Measurements from ENCODE around the gene CCDC172. TPM values are rescaled to one million over a fixed set of nuclear protein-coding genes. Genes with fewer than 3 reads are reported as not detected.

Gene CCDC172
- total and polyA plus RNA-seq, 2 of the 8 experiments (the other 6 are each of a cell fraction or from before 2014, with no cell fraction given) = 1.1 to 3.6 TPM

GRCh38 chr10:116395223-116395985, 71.2 kb downstream of the CCDC172 start:
- Histone ChIP-seq H3K36me3 (ENCODE audit: control insufficient read depth in 2 of 4, insufficient read depth in 4 of 4, low read length in 3 of 4) (no peaks in the 10 kb centered on the region), H3K4ac (replicated peaks; ENCODE audit: insufficient read length, low read depth, low read length) (no peak overlapping the region), H4K20me1 (replicated peaks in 1 of 2; ENCODE audit: control insufficient read depth in 1 of 2, insufficient read depth in 2 of 2, low read length in 2 of 2) (no peaks in the 10 kb centered on the region), H2BK20ac (ENCODE audit: low read length) (no peak overlapping the region), H3K79me1 (ENCODE audit: low read depth, low read length) (no peaks in the 10 kb centered on the region), H3K14ac (ENCODE audit: insufficient read length) (no peak overlapping the region), H2AK5ac (ENCODE audit: low read depth, low read length) (no peak overlapping the region), H3K4me2 (ENCODE audit: insufficient read depth in 1 of 2, low read depth in 2 of 2, low read length in 2 of 2) (no peak overlapping the region), H4K5ac (ENCODE audit: insufficient read length, low read depth, low read length) (no peak overlapping the region), H3K9me3 (ENCODE audit: insufficient read depth in 2 of 2, low read depth in 1 of 2, low read length in 1 of 2) (peaks cover 0 to 6% of the 10 kb centered on the region in 2 experiments; a peak in 1 of 4 replicates), H3K56ac (replicated peaks; ENCODE audit: insufficient read length, low read depth, low read length) (no peak overlapping the region), H2BK15ac (ENCODE audit: low read length) (no peak overlapping the region), H3K4me1 (replicated peaks in 1 of 4; ENCODE audit: control insufficient read depth in 3 of 4, insufficient read depth in 4 of 4, low read length in 3 of 4) (peaks cover 0 to 4% (median under 1%) of the 10 kb centered on the region in 4 experiments; a peak in 3 of 7 replicates), H3K4me3 (ENCODE audit: extremely low read depth in 1 of 4, insufficient read depth in 2 of 4, low read depth in 3 of 4, low read length in 4 of 4) (no peak overlapping the region), H2BK120ac (replicated peaks; ENCODE audit: low read depth, low read length) (no peak overlapping the region), H2AFZ (ENCODE audit: low read length) (no peak overlapping the region), H3K27ac (ENCODE audit: low read depth, low read length) (no peak overlapping the region), H3K18ac (ENCODE audit: extremely low read depth, low read length) (no peak overlapping the region), H4K8ac (ENCODE audit: extremely low read depth, insufficient read depth, low read length) (no peak overlapping the region), H3K23ac (ENCODE audit: insufficient read length) (no peak overlapping the region), H3K9ac (replicated peaks in 1 of 4; ENCODE audit: extremely low read depth in 1 of 4, low read depth in 3 of 4, low read length in 3 of 4) (no peak overlapping the region), H3K79me2 (ENCODE audit: control insufficient read depth in 1 of 2, insufficient read depth in 2 of 2, low read length in 2 of 2) (no peaks in the 10 kb centered on the region), H3K27me3 (replicated peaks in 1 of 4; ENCODE audit: control insufficient read depth in 3 of 4, extremely low read depth in 1 of 4, insufficient read depth in 3 of 4, low read length in 3 of 4) (no peaks in the 10 kb centered on the region), H3K23me2 (ENCODE audit: low read depth, low read length) (no peaks in the 10 kb centered on the region), H2BK12ac (ENCODE audit: low read depth, low read length) (no peak overlapping the region), H2BK5ac (ENCODE audit: low read depth, low read length) (no peak overlapping the region), H4K91ac (replicated peaks; ENCODE audit: insufficient read length, low read length) (no peak overlapping the region)
- DNase-seq (ENCODE audit: low read depth in 1 of 2, low spot score in 2 of 2) = no peak
- ChIA-PET CTCF (ENCODE audit: partially characterized antibody) (interaction anchor here (0.6 kb wide), 1 partner anchor 56 kb away, joined by 3 read pairs; no protein-coding TSS in a partner anchor), POLR2A (ENCODE audit: partially characterized antibody) (no interaction called here)
- 96% methylated on average over 13 of the region's 13 CpGs; no CpG with 5 or more reads in 1 of the 2 experiments for WGBS, 2 experiments (ENCODE audit: extremely low coverage in 1 of 2, insufficient coverage in 1 of 2, insufficient read length in 1 of 2, insufficient replicate concordance in 2 of 2, low coverage in 1 of 2, low lambda C conversion rate in 2 of 2, missing lambda C conversion rate in 1 of 2)
- no peak for FAIRE-seq
- no peak for TF ChIP-seq ZNF274 (IDR thresholded peaks at IDR 0.05; ENCODE audit: borderline replicate concordance, extremely low read depth, low read length)
- no peak for TF ChIP-seq CBX5 (IDR thresholded peaks at IDR 0.05; ENCODE audit: low read depth, low read length)
- TF ChIP-seq SAP30 (IDR thresholded peaks at IDR 0.05; ENCODE audit: insufficient read depth, insufficient replicate concordance, low read length) = no peak
- TF ChIP-seq KDM5A (IDR thresholded peaks at IDR 0.05; ENCODE audit: low read length) = no peak
- TF ChIP-seq BACH1 (IDR thresholded peaks at IDR 0.05; ENCODE audit: low read length) = no peak
- TF ChIP-seq RAD21 (IDR thresholded peaks at IDR 0.05 in 1 of 2, conservative IDR thresholded peaks at IDR 0.05 in 1 of 2; ENCODE audit: low read depth in 2 of 2, low read length in 2 of 2) = no peak
- TF ChIP-seq CHD1 (IDR thresholded peaks at IDR 0.05; ENCODE audit: low read depth, low read length) = no peak
- no peak for TF ChIP-seq NANOG (IDR thresholded peaks at IDR 0.05; ENCODE audit: insufficient read depth, low read depth, low read length, poor library complexity, severe bottlenecking)
- no peak for TF ChIP-seq SIN3A (conservative IDR thresholded peaks at IDR 0.05 in 1 of 2, IDR thresholded peaks at IDR 0.05 in 1 of 2; ENCODE audit: low read depth in 1 of 2, low read length in 2 of 2)
- no peak for TF ChIP-seq CTBP2 (IDR thresholded peaks at IDR 0.05; ENCODE audit: borderline replicate concordance, insufficient read depth, insufficient read length, low read length)
- TF ChIP-seq MAFK (IDR thresholded peaks at IDR 0.05; ENCODE audit: low read depth, low read length) = no peak
- TF ChIP-seq JUND (IDR thresholded peaks at IDR 0.05; ENCODE audit: low read length) = no peak
